Epithelial cell of prostate (primary cell): ENCODE data around the gene EPHA5.
"Not testable (repeated sequence)": the region's sequence is repeated elsewhere in the genome, so short reads cannot be mapped to it uniquely, and the experiment has no call there.

ENCODE experiments used
- DNase-seq: peaks from one replicate; pipeline ENCODE4 v3.0.0-alpha.2; 2011; ENCODE audit warnings: low read depth, low spot score
- H3K27ac ChIP-seq: fragments of 450-650 bp; 2 replicates; pipeline ENCODE4 v1.5.1; 2017; ENCODE audit warnings: mild to moderate bottlenecking

EPHA5 gene

DNA sequence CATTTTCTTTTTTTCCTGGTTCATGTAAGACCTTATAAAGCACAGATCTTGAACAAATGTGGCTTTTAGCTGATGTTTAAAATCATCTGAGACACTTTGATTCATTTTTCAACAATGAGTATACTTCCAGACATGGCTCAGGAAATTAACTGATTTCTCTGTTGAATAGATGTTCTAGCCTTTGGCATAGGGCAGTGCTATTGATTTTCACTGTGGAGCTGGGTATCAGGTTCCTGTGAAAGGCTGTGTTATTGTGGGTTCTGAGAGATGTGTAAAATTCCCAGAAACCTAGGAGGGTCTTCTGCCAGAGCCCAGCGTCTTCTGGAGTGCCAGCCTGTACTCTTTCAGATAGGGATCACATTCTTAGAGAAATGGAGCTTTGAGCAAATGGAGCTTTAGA lies 278.9 kb downstream of the EPHA5 start:
- DNase-seq = no peak
- H3K27ac ChIP-seq = no peak overlapping the region

DNA sequence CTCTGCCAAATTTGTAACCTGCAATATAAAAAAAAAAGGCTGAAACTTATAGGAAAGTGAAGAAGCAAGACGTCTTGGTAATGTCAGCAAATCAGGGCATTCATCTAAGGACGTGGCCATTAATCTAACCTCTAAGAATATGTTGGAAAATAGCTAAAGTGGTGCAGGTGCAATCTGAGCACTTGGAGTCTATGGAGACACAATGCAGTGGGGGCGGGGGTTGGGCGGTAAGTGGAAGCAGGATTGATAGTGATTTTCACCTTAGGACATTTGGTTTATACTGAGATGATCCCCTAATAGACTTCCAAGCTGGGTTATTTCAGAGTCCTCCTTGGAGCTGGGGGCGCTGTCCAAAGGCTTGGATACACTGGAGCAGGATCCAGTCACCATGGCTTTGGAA lies 283.4 kb downstream of the EPHA5 start:
- DNase-seq = no peak
- H3K27ac ChIP-seq = no peak overlapping the region

DNA sequence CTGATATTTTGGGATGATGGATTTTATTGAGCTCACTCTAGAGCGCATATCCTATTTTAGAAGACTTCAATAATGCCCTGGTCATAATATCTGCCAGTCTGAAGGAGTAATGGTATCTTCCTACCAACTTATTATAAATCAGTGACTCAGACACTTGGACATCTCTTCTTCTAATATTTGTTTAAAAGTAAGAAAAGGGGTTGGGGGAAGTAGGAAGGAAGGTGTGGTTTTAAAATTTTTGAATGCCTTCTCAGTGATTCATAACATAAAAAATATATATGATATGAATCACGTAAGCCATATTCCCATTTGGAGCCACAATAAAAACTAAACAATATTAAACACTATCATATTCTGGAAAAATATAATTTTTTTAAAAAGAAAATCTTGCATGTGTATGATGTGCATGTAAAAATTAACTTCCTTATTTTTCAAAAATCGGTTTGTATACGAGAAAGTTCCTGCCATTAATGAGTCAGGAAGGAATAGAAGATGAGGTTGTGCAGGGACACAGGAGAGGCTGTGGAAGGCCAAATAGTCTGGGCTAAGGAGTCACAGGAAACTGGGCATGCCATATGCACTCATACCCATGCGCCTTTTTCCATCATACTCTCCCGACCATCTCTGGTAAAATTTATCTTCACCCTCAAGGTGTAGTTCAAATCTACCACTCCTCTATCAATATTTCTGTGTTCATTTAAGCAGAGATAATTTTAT lies 286.5 kb downstream of the EPHA5 start:
- DNase-seq = no peak
- H3K27ac ChIP-seq = peak overlapping the region; percentile 35

DNA sequence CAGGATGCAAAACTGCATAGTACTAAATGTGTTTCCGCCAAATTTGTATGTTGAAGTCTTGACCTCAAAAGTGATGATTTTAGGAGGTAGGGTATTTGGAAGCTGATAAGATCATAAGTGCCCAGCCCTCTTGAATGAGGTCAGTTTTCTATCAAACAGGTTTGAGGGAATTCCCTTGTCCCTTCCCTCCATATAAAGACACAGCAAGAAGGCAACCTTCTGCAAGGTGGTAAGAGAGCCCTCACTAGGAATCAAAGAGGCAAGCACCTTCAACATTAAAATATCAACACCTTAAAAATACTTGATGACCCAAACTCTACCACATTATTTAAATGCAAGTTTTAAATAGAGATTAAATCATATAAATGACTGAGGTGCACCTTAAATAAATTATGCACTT lies 288.6 kb downstream of the EPHA5 start:
- no peak for DNase-seq
- H3K27ac ChIP-seq = no peak overlapping the region

DNA sequence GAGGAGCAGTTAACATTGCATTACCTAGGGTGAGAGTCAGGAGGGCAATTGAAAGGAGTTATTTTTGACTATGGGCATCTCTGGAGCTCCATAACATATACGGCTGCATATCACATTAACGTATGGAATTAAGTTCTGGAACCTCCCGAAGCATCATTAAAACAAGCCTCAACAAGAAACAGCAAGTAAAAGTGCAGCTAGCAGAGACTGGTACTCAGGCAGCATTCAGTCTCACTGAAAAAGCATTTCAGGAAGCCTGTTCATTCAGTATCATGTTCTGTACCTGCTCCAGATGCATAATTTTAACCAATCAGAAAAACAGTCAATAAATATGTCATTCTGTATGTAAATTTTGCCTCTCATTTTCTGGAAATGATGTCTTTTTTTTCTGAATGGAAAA lies 299.6 kb downstream of the EPHA5 start:
- DNase-seq = peak; percentile 6
- H3K27ac ChIP-seq = no peak overlapping the region

DNA sequence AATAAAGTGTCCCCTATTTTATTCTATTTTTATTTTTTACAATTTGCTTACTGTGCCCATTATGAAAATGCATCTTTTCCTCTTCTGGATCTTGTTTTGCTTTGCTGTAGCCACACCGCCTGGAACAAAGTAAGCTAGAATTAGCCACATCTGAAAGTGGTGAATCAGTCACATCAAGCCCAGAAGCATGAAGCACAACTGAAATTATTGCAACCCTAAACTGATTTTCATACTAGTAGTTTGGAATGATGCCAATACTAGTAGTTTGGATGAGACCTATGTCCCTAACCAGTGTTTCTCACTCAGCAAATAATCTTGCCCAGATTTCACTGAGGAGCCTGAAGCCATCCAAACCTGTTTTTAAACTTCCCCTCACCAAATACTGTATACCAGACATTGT lies 303.0 kb downstream of the EPHA5 start:
- no peak for DNase-seq

DNA sequence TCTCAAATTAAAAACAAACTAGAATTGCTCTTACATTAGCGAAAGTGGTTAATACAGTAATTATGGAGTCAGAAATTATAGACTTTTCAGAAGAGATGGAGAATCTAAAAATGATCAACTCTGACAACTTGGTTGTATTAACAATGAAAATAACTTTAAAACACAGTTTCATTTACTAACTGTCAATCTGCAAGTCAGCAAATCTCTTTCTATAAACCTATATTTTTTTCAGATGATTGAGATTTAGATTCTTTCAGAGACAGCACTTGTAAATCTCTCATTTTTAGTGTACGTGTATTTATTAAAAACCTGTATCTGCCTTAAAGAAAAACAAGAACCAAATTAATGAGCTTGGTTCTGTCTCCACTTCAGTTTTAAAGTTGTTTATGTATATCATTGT lies 311.4 kb downstream of the EPHA5 start:
- no peak for DNase-seq

More for the DNA sequence above, 303.0 kb downstream of the EPHA5 start:
- no peak overlapping the region for H3K27ac ChIP-seq

DNA sequence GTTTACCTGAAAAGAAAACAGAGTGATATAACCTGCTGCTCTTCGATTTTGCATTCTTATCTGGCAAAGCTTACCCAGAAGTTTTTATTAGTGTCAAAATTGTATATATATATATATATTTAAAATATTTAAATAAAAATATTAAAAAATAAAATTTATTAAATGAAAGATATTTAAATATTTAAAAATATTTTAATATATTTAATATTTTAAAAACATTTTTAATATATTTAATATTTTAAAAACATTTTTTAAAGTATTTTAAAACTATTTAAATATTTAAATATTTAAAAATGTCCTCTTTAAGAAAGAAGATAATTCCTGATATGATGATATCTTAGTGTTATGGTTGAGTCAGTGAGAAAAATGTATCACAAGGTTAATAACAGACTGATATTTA lies 317.2 kb downstream of the EPHA5 start:
- H3K27ac ChIP-seq = no peak overlapping the region
- no peak for DNase-seq

More for the DNA sequence above, 311.4 kb downstream of the EPHA5 start:
- H3K27ac ChIP-seq = no peak overlapping the region

DNA sequence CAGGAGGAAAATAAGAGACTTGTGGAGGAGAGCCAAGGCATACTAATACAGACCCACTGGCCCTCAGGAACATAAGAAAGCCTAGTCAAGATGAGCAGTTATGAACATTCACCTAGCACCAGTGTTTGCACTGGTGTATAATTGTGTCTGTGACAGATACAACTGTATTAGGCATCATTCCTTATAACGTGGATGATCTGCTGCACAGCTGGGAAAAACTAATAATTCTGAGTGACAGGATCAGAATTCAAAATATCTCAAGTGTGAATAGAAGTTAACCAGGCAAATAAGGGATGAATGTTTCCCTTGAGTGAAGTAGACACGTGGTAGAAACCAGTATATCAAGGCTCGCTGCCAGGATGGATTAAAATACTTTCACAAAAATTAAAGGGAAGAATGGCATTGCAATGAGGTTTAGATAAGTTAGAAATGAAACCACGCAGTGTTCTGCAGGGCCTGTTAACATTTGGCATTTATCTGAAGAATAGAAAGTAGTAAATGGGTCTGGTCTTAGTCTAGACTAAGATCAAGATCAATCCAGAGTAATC lies 325.9 kb downstream of the EPHA5 start:
- peak; percentile 12 for DNase-seq
- no peak overlapping the region for H3K27ac ChIP-seq

DNA sequence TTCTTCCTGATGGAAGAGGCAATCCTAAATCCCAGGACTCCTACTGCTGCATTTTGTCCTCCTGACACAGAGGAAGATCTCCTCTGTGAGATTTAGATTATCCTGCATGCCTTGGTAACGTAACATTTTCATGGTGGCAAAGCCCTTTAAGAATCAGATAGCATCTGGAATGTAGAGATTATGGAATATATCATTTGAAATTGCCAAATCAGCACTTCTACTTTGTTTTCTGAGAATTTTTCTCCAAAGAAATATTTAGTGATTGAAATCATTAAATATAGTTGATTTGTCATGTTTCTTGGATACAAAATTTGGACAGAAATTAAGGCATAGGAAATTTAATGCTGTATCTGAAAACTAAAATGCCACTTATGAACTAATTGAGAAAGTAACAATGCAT lies 326.9 kb downstream of the EPHA5 start:
- H3K27ac ChIP-seq = no peak overlapping the region
- DNase-seq = no peak

DNA sequence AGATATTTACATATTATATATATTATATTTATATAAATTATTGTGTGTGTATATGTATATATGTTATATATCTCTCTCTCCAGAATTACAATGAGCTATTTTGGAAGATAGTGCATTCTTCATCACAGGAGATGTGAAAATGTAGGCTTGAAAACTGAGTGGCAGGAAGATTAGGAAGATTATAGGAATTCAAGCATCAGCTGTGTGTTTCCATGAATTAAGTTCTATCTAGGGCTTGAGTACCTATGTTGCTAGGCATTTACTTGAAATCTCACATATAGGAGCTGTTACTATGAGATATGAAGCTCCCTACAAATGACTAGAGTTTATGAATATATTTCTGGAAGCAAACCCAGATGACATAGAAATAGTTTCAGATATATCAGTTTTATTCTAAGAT lies 328.7 kb downstream of the EPHA5 start:
- H3K27ac ChIP-seq = no peak overlapping the region
- no peak for DNase-seq

DNA sequence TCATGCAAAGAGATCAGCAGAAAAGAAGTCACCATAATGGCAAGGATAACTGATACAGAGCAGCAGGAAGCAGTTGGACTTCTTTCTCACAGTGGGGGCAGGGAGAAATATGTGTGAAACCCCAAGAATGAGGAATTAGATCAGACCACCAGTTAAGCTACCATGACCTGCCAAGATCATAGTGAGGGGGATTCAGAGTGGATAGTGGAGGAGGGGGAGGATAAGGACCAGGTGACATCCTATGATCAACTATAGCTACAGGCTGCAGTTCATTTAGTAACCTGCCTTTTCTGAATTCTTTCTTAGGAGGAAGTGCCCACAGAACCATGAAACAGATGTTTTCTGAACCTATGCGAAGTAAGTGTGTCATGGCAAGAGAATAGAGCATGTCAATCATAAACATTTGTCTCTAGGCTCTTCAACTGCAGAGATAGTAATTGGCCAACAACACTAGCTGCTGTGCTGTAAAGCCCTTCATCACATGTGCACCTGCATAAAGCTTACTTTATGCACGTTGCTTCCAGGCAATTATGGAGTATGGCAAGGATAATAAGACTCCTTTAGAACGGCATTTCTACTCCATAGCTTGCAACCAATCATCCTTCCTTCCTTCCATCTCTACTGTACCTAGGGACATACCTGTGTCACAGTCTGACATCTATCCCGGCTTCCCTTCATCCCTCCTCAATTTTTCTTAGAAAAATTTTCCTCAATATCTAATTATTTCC lies 329.7 kb downstream of the EPHA5 start:
- no peak overlapping the region for H3K27ac ChIP-seq
- no peak for DNase-seq

DNA sequence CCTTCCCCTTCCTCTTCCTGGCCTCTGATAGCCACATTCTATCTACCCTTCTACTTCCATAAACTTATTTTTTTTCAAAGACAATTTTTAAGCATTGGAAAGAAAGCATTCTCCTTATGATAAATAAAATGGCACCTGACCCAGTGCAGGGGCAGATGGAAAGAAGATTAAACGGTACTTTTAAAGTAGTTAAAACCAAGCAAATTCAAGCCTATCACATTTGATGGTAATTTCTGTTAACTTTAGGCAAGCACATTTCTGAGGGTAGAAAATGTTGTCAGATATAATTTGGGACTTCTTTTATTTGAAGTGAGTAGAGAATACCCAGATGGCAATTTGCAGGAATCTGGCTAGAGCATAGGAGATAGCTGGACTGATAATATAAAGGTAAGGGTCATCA lies 332.9 kb downstream of the EPHA5 start:
- DNase-seq = no peak
- H3K27ac ChIP-seq = no peak overlapping the region

DNA sequence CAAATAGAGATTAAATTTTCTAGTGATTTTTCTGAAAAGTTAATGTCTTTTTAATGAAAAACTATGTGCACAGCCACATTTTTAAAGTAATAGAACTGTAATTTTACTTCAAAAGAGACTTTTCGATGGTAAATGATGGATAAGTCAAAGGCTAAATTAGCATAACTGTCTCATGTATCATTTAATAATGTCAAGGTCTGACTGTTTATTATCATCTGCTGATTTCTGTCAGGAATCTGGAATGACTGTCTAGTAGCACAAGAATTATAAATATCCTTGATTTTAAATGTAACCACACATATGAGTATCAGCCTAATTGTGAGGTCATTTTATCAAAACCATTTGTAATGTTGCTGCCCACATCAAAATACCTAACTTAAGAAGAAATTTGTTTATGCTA lies 333.8 kb downstream of the EPHA5 start:
- DNase-seq = no peak
- H3K27ac ChIP-seq = no peak overlapping the region

DNA sequence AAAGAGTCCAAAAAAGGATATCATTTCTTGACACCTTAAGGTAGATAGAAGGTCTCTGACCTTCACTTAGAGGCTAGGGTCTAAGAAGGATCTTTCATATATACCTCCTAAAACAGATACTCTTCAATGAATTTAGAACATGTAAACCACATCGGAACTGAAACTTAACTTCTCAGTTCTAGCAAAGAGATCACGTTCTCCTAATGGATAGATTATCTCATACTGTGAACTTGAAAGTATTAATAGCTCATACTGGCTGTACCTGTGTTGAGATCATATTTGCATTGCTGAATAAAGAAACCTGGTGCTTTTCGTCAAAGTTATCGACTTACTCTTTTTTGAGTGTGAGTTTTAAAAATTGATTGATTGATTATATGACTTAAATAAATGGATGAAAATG lies 353.8 kb downstream of the EPHA5 start:
- no peak overlapping the region for H3K27ac ChIP-seq
- no peak for DNase-seq

DNA sequence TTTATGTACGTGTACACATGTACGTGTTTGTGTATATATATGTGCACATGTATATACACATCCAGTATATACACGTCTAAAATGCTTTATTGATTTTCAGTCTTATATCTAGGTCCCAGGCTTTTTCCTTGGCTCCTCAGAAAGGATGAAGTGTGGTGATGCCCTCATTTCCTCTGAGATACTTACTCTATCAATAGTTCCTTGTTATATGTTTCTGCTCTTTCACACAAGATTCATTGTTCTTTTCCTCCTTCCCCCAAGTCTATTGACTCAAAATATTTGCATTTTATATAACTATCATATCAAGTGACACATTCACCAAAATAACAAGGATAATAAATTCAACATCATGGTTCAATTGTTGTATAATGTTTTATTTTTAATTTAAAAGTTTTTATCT lies 359.2 kb downstream of the EPHA5 start:
- H3K27ac ChIP-seq = no peak overlapping the region
- DNase-seq = no peak

DNA sequence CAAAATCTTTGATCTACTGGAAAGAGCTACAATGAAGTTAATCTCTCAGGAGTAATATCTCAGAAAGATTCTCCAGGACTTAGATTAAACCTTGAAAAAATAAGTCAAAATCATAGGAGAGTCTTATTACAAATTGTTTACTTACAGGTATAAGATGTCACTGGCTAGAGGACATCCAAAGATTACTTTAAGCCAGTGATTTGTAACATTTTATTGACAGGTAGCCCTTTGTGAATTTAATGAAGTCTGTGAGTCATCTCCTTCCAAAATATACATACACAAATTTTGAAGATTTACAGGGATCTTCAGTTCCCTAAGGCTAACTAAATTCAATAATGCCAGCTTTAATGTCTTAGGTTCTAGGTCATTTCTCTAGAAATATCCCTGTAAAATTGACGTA lies 359.7 kb downstream of the EPHA5 start:
- DNase-seq = no peak
- no peak overlapping the region for H3K27ac ChIP-seq

DNA sequence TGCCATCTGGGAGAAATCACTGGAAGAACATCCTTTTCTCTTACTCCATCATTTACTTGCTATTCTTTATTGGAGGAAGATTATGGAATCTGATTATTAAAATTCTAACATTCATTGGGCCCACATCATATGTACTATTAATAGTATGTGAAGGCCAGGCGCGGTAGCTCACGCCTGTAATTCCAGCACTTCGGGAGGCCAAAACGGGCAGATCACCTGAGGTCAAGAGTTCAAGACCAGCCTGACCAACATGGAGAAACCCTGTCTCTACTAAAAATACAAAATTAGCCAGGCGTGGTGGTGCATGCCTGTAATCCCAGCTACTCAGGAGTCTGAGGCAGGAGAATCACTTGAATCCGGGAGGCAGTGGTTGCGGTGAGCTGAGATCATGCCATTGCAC lies 361.7 kb downstream of the EPHA5 start:
- not testable (repeated sequence) for H3K27ac ChIP-seq, DNase-seq

DNA sequence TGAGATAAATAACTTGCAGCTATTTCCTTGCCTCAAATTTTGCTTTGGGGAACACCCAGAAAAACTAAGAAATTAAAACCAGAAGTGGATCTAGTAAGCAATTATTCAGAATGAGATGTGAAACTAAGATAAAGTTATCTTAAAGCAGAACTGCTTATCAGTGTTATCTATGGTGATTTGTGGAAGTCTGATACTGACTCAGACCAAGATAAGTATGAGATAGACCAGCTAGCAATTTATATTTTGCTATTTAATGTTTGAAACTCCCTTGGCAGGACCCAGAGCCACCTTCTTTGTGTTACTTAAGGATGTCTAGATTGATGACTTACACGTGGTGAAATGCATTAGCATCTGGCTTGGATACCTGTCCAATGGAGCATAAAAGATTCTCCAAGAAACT lies 368.1 kb downstream of the EPHA5 start:
- no peak overlapping the region for H3K27ac ChIP-seq
- DNase-seq = no peak

DNA sequence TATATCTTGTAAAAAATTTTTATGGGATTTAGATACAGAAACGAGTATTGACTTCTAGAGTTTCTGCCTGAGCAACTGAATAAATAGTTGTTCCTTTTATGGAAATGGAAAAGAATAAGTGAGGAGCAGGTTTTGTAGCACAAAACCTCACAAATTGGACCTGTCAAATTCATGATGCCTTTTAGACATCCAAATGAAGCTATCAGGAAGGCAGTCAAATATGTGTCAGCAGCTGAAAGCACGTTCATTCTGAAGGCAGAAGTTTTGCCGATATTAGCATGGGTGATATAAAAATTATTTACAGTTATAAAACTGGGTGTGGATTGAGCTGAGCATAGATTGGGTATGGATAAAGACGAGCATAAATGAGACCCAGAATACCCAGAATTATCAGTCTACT lies 374.0 kb downstream of the EPHA5 start:
- no peak for DNase-seq
- H3K27ac ChIP-seq = no peak overlapping the region

DNA sequence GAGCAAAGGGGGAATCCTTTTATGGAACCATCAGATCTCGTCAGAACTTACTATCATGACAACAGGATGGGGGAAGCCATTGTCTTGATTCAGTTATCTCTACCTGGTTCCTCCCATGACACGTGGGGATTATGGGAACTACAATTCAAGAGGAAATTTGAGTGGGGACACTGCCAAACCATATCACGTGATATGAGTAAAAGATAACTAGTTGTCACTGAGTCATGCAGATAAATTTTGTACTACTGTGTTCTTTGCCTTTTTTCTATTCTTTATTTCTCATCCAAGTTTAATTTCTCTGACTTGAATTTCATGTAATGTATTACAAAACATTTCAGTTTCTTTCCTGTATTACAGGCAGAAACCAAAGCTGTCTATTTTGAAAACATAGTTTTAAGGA lies 383.2 kb downstream of the EPHA5 start:
- no peak overlapping the region for H3K27ac ChIP-seq
- DNase-seq = no peak
